IMR-90 (cell line): ENCODE results near the gene LRRC1.

ENCODE experiments used
- BHLHE40 ChIP-seq: fragments of 150-350 bp; IDR thresholded peaks from 2 replicates; pipeline ENCODE4 v1.6.1; 2016; ENCODE audit warnings: mild to moderate bottlenecking, low read depth, low read length
- POLR2A ChIP-seq: IDR thresholded peaks from 2 replicates; pipeline ENCODE4 v1.6.1; 2012; ENCODE audit warnings: mild to moderate bottlenecking, low read depth, low read length
- TF ChIP-seq, protein P1 (sequence below): conservative IDR thresholded peaks from 2 replicates; pipeline ENCODE4 v1.5.1; 2012; ENCODE audit warnings: mild to moderate bottlenecking, low read depth, low read length, improper control_type of control experiment
- TF ChIP-seq, protein P2 (sequence below): fragments of 150-350 bp; IDR thresholded peaks from 2 replicates; pipeline ENCODE4 v1.6.1; 2016; ENCODE audit warnings: low read depth, mild to moderate bottlenecking, low read length, moderate library complexity, borderline replicate concordance

DNA sequence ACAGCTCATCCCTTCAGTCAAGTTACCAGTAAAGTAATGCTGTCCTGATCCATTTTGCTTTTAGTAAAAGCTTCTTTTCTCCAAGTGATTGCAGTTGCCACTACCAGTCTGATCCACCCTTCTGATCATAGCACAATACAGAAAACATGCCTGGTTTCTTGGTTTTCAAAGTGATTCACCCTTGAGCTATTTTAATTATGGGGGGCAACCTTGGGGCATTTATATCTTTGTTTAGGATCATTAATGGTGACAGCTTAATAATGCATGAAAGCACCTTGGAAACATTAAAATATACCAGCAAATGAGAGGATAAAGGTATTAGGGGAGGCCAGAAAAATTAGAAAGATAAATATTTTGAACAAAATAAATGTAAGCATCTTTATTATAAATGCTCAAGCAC lies 38.4 kb downstream of the LRRC1 start:
- no peak for TF ChIP-seq BHLHE40
- TF ChIP-seq POLR2A, result no peak
- TF ChIP-seq, protein P1, sequence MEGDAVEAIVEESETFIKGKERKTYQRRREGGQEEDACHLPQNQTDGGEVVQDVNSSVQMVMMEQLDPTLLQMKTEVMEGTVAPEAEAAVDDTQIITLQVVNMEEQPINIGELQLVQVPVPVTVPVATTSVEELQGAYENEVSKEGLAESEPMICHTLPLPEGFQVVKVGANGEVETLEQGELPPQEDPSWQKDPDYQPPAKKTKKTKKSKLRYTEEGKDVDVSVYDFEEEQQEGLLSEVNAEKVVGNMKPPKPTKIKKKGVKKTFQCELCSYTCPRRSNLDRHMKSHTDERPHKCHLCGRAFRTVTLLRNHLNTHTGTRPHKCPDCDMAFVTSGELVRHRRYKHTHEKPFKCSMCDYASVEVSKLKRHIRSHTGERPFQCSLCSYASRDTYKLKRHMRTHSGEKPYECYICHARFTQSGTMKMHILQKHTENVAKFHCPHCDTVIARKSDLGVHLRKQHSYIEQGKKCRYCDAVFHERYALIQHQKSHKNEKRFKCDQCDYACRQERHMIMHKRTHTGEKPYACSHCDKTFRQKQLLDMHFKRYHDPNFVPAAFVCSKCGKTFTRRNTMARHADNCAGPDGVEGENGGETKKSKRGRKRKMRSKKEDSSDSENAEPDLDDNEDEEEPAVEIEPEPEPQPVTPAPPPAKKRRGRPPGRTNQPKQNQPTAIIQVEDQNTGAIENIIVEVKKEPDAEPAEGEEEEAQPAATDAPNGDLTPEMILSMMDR, result no peak
- TF ChIP-seq, protein P2, sequence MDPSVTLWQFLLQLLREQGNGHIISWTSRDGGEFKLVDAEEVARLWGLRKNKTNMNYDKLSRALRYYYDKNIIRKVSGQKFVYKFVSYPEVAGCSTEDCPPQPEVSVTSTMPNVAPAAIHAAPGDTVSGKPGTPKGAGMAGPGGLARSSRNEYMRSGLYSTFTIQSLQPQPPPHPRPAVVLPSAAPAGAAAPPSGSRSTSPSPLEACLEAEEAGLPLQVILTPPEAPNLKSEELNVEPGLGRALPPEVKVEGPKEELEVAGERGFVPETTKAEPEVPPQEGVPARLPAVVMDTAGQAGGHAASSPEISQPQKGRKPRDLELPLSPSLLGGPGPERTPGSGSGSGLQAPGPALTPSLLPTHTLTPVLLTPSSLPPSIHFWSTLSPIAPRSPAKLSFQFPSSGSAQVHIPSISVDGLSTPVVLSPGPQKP, result no peak
